Transverse colon (tissue), 4 donors: Measurements from ENCODE around the gene STAT3. TPM values are rescaled to one million over a fixed set of nuclear protein-coding genes. Genes with fewer than 3 reads are reported as not detected.

Experiments
- DNase-seq: peaks from one replicate; pipeline ENCODE4 v3.0.0-alpha.2; 2019
- H3K27ac ChIP-seq, 4 donors: fragments of 200-600 bp; sonication (generic); 2 replicates each; pipeline ENCODE4 v1.5.1; 2016 to 2018; ENCODE audit warnings: inconsistent platforms in 4 of 4
- H3K27me3 ChIP-seq: fragments of 200-600 bp; sonication (generic); 2 replicates; pipeline ENCODE4 v1.5.1; 2017; ENCODE audit warnings: inconsistent platforms
- H3K36me3 ChIP-seq, 4 donors: fragments of 200-600 bp; sonication (generic); 2 replicates each; pipeline ENCODE4 v1.5.1; 2017 to 2019; ENCODE audit warnings: inconsistent platforms in 4 of 4
- H3K4me1 ChIP-seq, 4 donors: fragments of 200-600 bp; sonication (generic); 2 replicates each; pipeline ENCODE4 v1.5.1; 2017 to 2020; ENCODE audit warnings: inconsistent platforms in 4 of 4
- H3K4me3 ChIP-seq, 4 donors: fragments of 200-600 bp; sonication (generic); 1 replicate in 1 of 4; 2 replicates in 3 of 4; pipeline versions ENCODE4 v1.5.1 to v1.6.1; 2017 to 2019; ENCODE audit warnings: inconsistent platforms in 4 of 4
- H3K9me3 ChIP-seq, 2 donors: fragments of 200-600 bp; sonication (generic); 2 replicates each; pipeline ENCODE4 v1.5.1; 2017 to 2019; ENCODE audit warnings: inconsistent platforms in 2 of 2
- CTCF ChIP-seq, 5 experiments: fragments of 200-600 bp in 3 of 5; fragments of 450-650 bp in 2 of 5; sonication (generic) in 3 of 5; IDR thresholded peaks; 1 replicate in 2 of 5; 2 replicates in 3 of 5; pipeline ENCODE4 v1.5.1; 2016 to 2017; ENCODE audit warnings: antibody characterized with exemption in 5 of 5, inconsistent platforms in 3 of 5, mild to moderate bottlenecking in 2 of 5, moderate library complexity in 1 of 5
- EP300 ChIP-seq: sonication (generic); formaldehyde crosslinking; IDR thresholded peaks from one replicate; pipeline ENCODE4 v1.6.1; 2017; ENCODE audit warnings: antibody characterized with exemption, low read depth
- POLR2A ChIP-seq: fragments of 450-650 bp; IDR thresholded peaks from one replicate; pipeline ENCODE4 v1.6.1; 2016; ENCODE audit warnings: antibody characterized with exemption, mild to moderate bottlenecking, moderate library complexity
- POLR2AphosphoS5 ChIP-seq, 3 donors: sonication (generic); formaldehyde crosslinking; IDR thresholded peaks; one replicate each; pipeline ENCODE4 v1.6.1; 2016; ENCODE audit warnings: antibody characterized with exemption in 3 of 3
- WGBS, 2 donors: methylation state at CpG; one replicate each; pipeline ENCODE4 v1.1.5; 2018; ENCODE audit warnings: low coverage in 1 of 2; 5-methylcytosine and 5-hydroxymethylcytosine counted together
- in situ Hi-C, 4 donors: fragments of 200-750 bp; cut with MboI; loops; one replicate each; pipeline versions ENCODE4 v1.15.0 to v1.15.1; 2017; ENCODE audit warnings: low sequenced_read_pairs in 3 of 4, low pct_ligation_motif_present in 1 of 4, low pct_unique_long_range_greater_than_20kb in 1 of 4
- intact Hi-C: fragments of 100-400 bp; cut with DNase I; formaldehyde crosslinking; loops from one replicate; pipeline ENCODE4 v1.15.1; 2023; ENCODE audit warnings: low total_unique reads
- total RNA-seq, 4 donors: library from RNA; depleted of rRNA; stranded (reverse); fragments of >200 nt; gene quantifications; one replicate each; pipeline ENCODE4 v1.1.0, GENCODE V29; 2016

Gene STAT3
- 100 to 1,000 TPM; 110 to 156 (median 130) TPM for total RNA-seq

- peaks cover 12 to 38% (median 17%) of the 10 kb centered on the region in 4 donors for H3K4me1 ChIP-seq
- intact Hi-C loops: no loop called here
- in situ Hi-C loops: no loop called here
- no peaks in the 10 kb centered on the region for H3K9me3 ChIP-seq
- DNase-seq: peak; percentile 100
- WGBS, 2 donors: 0% methylated on average over 3 to 27 of the region's 44 CpGs
- TF ChIP-seq CTCF (IDR thresholded peaks at IDR 0.05) (no peak), EP300 (peak; percentile 100), POLR2AphosphoS5 (IDR thresholded peaks at IDR 0.05) (peak; percentile 96 to 97 (median 97)), POLR2A (peak; percentile 95)
- H3K27ac ChIP-seq: peak within 1 kb of the TSS; percentile 99 to 100 (median 100)
- H3K4me3 ChIP-seq: peak within 1 kb of the TSS; percentile 88 to 97 (median 90)
- H3K27me3 ChIP-seq: no peaks in the 10 kb centered on the region
- H3K36me3 ChIP-seq: no peaks in the 10 kb centered on the region
Measured at GRCh38 chr17:42388381-42389134, at the start of gene STAT3. Gene STAT3, minus strand, starts transcription at chr17:42388442. Its CDS starts 39,926 bp downstream, at chr17:42348516.

GRCh38 chr17:42436391-42436790 is 48.1 kb upstream of the STAT3 start:
- TF ChIP-seq POLR2AphosphoS5 (IDR thresholded peaks at IDR 0.05) (peak in 2 of 3 donors; percentile 57 to 64), EP300 (no peak), CTCF (IDR thresholded peaks at IDR 0.05) (no peak), POLR2A (no peak)
- intact Hi-C loops (no loop called here), in situ Hi-C loops (loop anchor here in 2 of 4 donors (10.0 kb wide), 1 partner anchor 88 kb away; no protein-coding TSS in a partner anchor)
- Histone ChIP-seq H3K9me3 (no peaks in the 10 kb centered on the region), H3K27ac (peak overlapping the region; percentile 54 to 71 (median 65)), H3K36me3 (no peaks in the 10 kb centered on the region), H3K27me3 (no peaks in the 10 kb centered on the region), H3K4me3 (no peak overlapping the region), H3K4me1 (peaks cover 0 to 25% (median 9%) of the 10 kb centered on the region in 4 donors)
- WGBS, 2 donors: 48 to 53% methylated on average over 6 of the region's 6 CpGs
- peak; percentile 20 for DNase-seq

- Histone ChIP-seq H3K36me3 (no peaks in the 10 kb centered on the region), H3K27me3 (no peaks in the 10 kb centered on the region), H3K4me3 (no peak overlapping the region), H3K27ac (peak overlapping the region in 1 of 4 donors; percentile 33), H3K4me1 (peaks cover 5 to 28% (median 13%) of the 10 kb centered on the region in 4 donors), H3K9me3 (no peaks in the 10 kb centered on the region)
- TF ChIP-seq EP300 (no peak), POLR2AphosphoS5 (IDR thresholded peaks at IDR 0.05) (no peak), CTCF (IDR thresholded peaks at IDR 0.05) (no peak), POLR2A (no peak)
- no peak for DNase-seq
- in situ Hi-C loops (loop anchor here in 2 of 4 donors (10.0 kb wide), 1 partner anchor 93 kb away; no protein-coding TSS in a partner anchor), intact Hi-C loops (no loop called here)
- 33 to 46% methylated on average over 3 of the region's 3 CpGs for whole genome bisulfite sequencing, 2 donors
Measured at GRCh38 chr17:42431758-42432161, 43.5 kb upstream of the STAT3 start.

GRCh38 chr17:42429726-42430447 is 41.6 kb upstream of the STAT3 start:
- no peak overlapping the region for H3K4me3 ChIP-seq
- TF ChIP-seq EP300 (no peak), POLR2A (no peak), POLR2AphosphoS5 (IDR thresholded peaks at IDR 0.05) (no peak), CTCF (IDR thresholded peaks at IDR 0.05) (no peak)
- peaks cover 5 to 28% (median 13%) of the 10 kb centered on the region in 4 donors for H3K4me1 ChIP-seq
- no peaks in the 10 kb centered on the region for H3K27me3 ChIP-seq
- H3K27ac ChIP-seq: no peak overlapping the region
- H3K9me3 ChIP-seq: no peaks in the 10 kb centered on the region
- DNase-seq: no peak
- H3K36me3 ChIP-seq: no peaks in the 10 kb centered on the region
- in situ Hi-C loops: loop anchor here in 3 of 4 donors (5.0 to 10.0 kb wide), 2 partner anchors 82 to 95 kb away; no protein-coding TSS in a partner anchor
- 29 to 42% methylated on average over 1 to 3 of the region's 3 CpGs for WGBS, 2 donors
- intact Hi-C loops: loop anchor here (10.0 kb wide), 1 partner anchor 95 kb away; no protein-coding TSS in a partner anchor
